Glutamatergic neuron (in vitro differentiated cells): ENCODE data around the gene GPR149. TPM values are rescaled to one million over a fixed set of nuclear protein-coding genes. Genes with fewer than 3 reads are reported as not detected.

Experiments
- DNase-seq: peaks from one replicate; pipeline ENCODE4 v3.0.0; 2022
- H3K27ac Mint-ChIP-seq: one replicate; pipeline ENCODE4 v1.8.0; 2020; ENCODE audit warnings: mild to moderate bottlenecking, mixed read lengths, inconsistent platforms; ENCODE audit not compliant: unreplicated experiment
- H3K27me3 Mint-ChIP-seq: one replicate; pipeline ENCODE4 v1.8.0; 2020; ENCODE audit warnings: mild to moderate bottlenecking, moderate library complexity, mixed read lengths, inconsistent platforms; ENCODE audit not compliant: unreplicated experiment
- H3K36me3 Mint-ChIP-seq: one replicate; pipeline ENCODE4 v1.8.0; 2020; ENCODE audit warnings: mild to moderate bottlenecking, mixed read lengths, inconsistent platforms; ENCODE audit not compliant: unreplicated experiment
- H3K4me1 Mint-ChIP-seq: one replicate; pipeline ENCODE4 v1.8.0; 2020; ENCODE audit warnings: mild to moderate bottlenecking, low read depth, mixed read lengths, inconsistent platforms; ENCODE audit not compliant: unreplicated experiment
- H3K4me3 Mint-ChIP-seq: one replicate; pipeline ENCODE4 v1.8.0; 2020; ENCODE audit warnings: mild to moderate bottlenecking, mixed read lengths, inconsistent platforms; ENCODE audit not compliant: unreplicated experiment
- H3K9me3 Mint-ChIP-seq: one replicate; pipeline ENCODE4 v1.8.0; 2020; ENCODE audit warnings: mild to moderate bottlenecking, moderate library complexity, mixed read lengths, inconsistent platforms; ENCODE audit not compliant: unreplicated experiment
- CTCF ChIP-seq: fragments of 200-600 bp; sonication (generic); IDR thresholded peaks from one replicate; pipeline ENCODE4 v1.5.0; 2021; ENCODE audit not compliant: partially characterized antibody, unreplicated experiment
- total RNA-seq: library from RNA; stranded (reverse); fragmentation: NEBNext Ultra II Directional; extraction: Animal tissue kit (Norgen Biotek cat#: 25700); gene quantifications from one replicate; pipeline ENCODE4 v1.2.1, GENCODE V29; 2021; ENCODE audit not compliant: unreplicated experiment

GPR149 gene
- total RNA-seq, 1 donor from 2014 or later: 0.25 TPM

DNA sequence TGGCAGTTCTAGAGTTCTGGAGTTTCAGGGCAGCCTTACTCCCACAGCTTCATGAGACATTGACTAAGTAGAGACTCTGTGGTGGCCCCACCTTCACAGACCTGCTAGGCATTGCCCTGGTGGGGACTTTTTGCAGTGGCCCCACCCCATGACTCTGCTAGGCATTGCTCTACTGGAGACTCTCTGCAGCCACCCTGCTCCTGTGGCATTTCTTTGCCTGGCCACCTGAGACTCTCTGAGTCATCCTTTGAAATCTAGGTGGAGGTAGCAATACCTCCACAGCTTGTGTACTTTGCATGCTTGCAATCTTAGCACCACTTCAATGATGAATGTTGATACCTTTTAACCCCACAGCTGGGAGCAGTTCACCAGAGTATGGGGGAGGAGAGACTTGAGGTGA lies 65.1 kb downstream of the GPR149 start:
- TF ChIP-seq CTCF: no peak
- no peak overlapping the region for H3K4me3 Mint-ChIP-seq
- H3K27me3 Mint-ChIP-seq: no peaks in the 10 kb centered on the region
- H3K4me1 Mint-ChIP-seq: no peaks in the 10 kb centered on the region
- H3K36me3 Mint-ChIP-seq: no peaks in the 10 kb centered on the region
- H3K27ac Mint-ChIP-seq: no peak overlapping the region
- no peak for DNase-seq
- H3K9me3 Mint-ChIP-seq: no peaks in the 10 kb centered on the region

DNA sequence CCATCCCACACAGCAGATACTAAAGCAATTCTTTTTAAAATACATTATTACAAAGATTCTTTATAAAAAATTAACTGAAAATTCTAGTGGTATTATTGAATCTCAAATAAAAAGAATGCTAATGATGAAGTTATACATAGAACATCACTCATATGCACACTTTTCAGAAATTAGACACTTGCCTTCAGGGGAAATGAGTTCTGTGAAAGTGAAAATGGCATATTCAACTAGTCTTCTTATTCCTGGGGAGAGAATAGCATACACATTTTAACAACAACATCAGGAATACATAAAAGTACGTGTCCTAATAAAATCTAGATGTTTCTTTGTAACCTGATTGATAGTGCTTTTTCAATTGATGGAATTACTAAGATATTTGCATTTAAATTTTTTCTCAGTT lies 68.9 kb downstream of the GPR149 start:
- H3K36me3 Mint-ChIP-seq: no peaks in the 10 kb centered on the region

DNA sequence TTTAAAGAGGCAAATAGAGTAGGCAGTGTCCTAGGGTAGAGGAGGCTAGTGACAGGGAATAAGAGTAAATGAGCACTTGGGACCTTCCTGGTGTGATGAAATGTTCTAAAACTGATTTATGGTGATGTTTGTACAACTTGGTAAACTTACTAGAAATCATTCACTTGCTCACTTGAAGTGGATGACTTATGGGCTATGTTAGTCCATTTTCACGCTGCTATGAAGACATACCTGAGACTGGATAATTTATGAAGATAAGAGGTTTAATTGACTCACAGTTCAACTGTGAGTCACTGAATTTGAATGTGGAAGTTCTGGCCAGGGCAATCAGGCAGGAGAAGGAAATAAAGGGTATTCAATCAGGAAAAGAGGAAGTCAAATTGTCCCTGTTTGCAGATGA lies 74.0 kb downstream of the GPR149 start:
- no peak for TF ChIP-seq CTCF
- Mint-ChIP-seq H3K9me3 (no peaks in the 10 kb centered on the region), H3K4me1 (no peaks in the 10 kb centered on the region), H3K27me3 (peaks cover 3% of the 10 kb centered on the region), H3K36me3 (no peaks in the 10 kb centered on the region), H3K4me3 (no peak overlapping the region), H3K27ac (no peak overlapping the region)
- no peak for DNase-seq

More for the DNA sequence above, 68.9 kb downstream of the GPR149 start:
- no peak overlapping the region for H3K4me3 Mint-ChIP-seq
- no peak for DNase-seq
- H3K27me3 Mint-ChIP-seq: no peaks in the 10 kb centered on the region
- no peak for TF ChIP-seq CTCF
- no peaks in the 10 kb centered on the region for H3K9me3 Mint-ChIP-seq
- no peaks in the 10 kb centered on the region for H3K4me1 Mint-ChIP-seq
- H3K27ac Mint-ChIP-seq: no peak overlapping the region

DNA sequence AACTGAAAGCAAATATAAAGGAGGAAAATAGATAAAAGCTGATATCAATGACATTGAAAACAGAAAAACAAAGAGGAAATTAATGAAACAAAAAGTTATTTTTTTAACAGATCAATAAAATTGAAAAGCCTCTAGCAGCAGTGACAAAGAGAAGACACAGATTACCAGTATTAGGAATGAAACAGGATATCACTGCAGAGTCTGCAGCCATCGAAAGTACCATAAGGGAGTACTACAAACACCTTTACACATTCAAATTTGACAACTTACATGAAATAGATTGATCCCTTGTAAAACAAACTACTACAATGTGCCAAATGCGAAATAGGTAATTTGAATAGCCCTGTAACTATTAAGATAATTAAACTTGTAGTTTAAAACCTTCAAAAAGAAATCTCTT lies 80.8 kb downstream of the GPR149 start:
- DNase-seq: no peak
- H3K4me1 Mint-ChIP-seq: no peaks in the 10 kb centered on the region
- peaks cover 3% of the 10 kb centered on the region for H3K27me3 Mint-ChIP-seq
- no peaks in the 10 kb centered on the region for H3K36me3 Mint-ChIP-seq
- no peak overlapping the region for H3K4me3 Mint-ChIP-seq
- H3K27ac Mint-ChIP-seq: no peak overlapping the region
- no peaks in the 10 kb centered on the region for H3K9me3 Mint-ChIP-seq
- TF ChIP-seq CTCF: no peak

DNA sequence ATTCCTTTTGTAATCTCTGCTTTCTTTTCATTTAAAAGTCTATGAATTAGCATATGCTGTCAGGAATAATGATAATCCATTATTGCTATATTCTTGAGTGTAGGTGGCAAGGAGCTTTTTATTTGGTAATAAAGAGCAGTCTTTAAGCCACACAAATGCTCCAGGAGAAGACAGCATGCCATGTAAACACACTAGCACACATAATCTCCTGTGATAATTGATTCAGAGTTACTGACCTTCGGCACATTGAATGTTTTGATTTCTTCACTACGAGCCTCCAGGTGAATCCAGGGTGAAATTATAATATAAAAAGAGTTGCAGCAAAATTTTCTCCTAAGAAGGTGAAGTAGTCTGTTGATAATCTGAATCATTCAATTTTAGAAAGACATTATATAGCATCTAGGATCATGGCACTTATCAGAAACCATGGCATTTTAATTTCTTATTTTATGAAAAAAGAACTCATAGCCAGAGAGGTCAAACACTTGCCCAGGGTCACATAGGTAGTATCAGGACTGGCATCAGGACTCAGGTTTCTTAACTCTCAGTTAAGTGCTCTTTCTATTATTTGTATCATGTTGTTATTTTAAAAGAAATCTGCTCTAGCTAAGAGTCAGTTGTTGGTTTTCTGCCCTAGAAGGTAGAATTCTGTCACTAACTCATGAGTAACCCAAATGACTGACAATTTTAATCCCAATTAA lies 84.4 kb downstream of the GPR149 start:
- Mint-ChIP-seq H3K4me1 (no peaks in the 10 kb centered on the region), H3K36me3 (no peaks in the 10 kb centered on the region), H3K4me3 (no peak overlapping the region), H3K27me3 (no peaks in the 10 kb centered on the region), H3K9me3 (no peaks in the 10 kb centered on the region), H3K27ac (no peak overlapping the region)
- DNase-seq: no peak
- TF ChIP-seq CTCF: no peak
